Fibroblast of villous mesenchyme (primary cell): ENCODE results near the gene TACC2. TPM values are rescaled to one million over a fixed set of nuclear protein-coding genes. Genes with fewer than 3 reads are reported as not detected.
"Not testable (repeated sequence)": the region's sequence is repeated elsewhere in the genome, so short reads cannot be mapped to it uniquely, and the experiment has no call there.

Experiments
- DNase-seq: peaks from one replicate; pipeline ENCODE4 v3.0.0-alpha.2; 2010; ENCODE audit warnings: low read depth
- H3K4me3 ChIP-seq: 2 replicates; pipeline ENCODE4 v1.5.1; 2011; ENCODE audit warnings: low read depth, mild to moderate bottlenecking, low read length
- CTCF ChIP-seq: IDR thresholded peaks from 2 replicates; pipeline ENCODE4 v1.5.1; 2012; ENCODE audit warnings: low read depth, mild to moderate bottlenecking, low read length; ENCODE audit not compliant: insufficient read depth
- total RNA-seq: library from RNA; depleted of rRNA; stranded (reverse); fragments of >200 nt; gene quantifications from 2 replicates; pipeline ENCODE4 v1.2.3, GENCODE V29; 2012

TACC2 gene
- total RNA-seq, 1 donor = 5.6 TPM

- no peak for DNase-seq
- H3K4me3 ChIP-seq = no peak overlapping the region
- TF ChIP-seq CTCF = no peak
Measured at GRCh38 chr10:122075171-122075570, 86.2 kb downstream of the TACC2 start.

GRCh38 chr10:122075876-122076275 lies 86.9 kb downstream of the TACC2 start:
- DNase-seq, H3K4me3 ChIP-seq: not testable (repeated sequence)

GRCh38 chr10:122077311-122077875 lies 88.4 kb downstream of the TACC2 start:
- no peak for DNase-seq
- no peak for TF ChIP-seq CTCF
- no peak overlapping the region for H3K4me3 ChIP-seq

- H3K4me3 ChIP-seq = no peak overlapping the region
- DNase-seq = no peak
- no peak for TF ChIP-seq CTCF
Measured at GRCh38 chr10:122078326-122078725, 89.4 kb downstream of the TACC2 start.

GRCh38 chr10:122078965-122079795 lies 90.2 kb downstream of the TACC2 start:
- no peak for TF ChIP-seq CTCF
- no peak for DNase-seq
- no peak overlapping the region for H3K4me3 ChIP-seq

- DNase-seq = no peak
- no peak for TF ChIP-seq CTCF
- H3K4me3 ChIP-seq = no peak overlapping the region
Measured at GRCh38 chr10:122082616-122083477, 93.9 kb downstream of the TACC2 start.

- no peak for DNase-seq
- H3K4me3 ChIP-seq = no peak overlapping the region
- TF ChIP-seq CTCF = no peak
Measured at GRCh38 chr10:122083478-122084025, 94.6 kb downstream of the TACC2 start.
